Measurements from ENCODE around the gene CLCN6. TPM values are rescaled to one million over a fixed set of nuclear protein-coding genes. Genes with fewer than 3 reads are reported as not detected.

CLCN6 gene
- total and polyA plus RNA-seq, 2 of the 8 experiments (the other 6 are each of a cell fraction or from before 2014, with no cell fraction given), result 15.7 to 26.0 TPM

- TF ChIP-seq CHD7 (IDR thresholded peaks at IDR 0.05; ENCODE audit: insufficient replicate concordance, low read length) (no peak), ATF2 (IDR thresholded peaks at IDR 0.05; ENCODE audit: low read length) (0 out of 2 replicates have a peak, but pooled peaks have one; percentile 45), CHD2 (IDR thresholded peaks at IDR 0.05; ENCODE audit: low read length) (no peak), BRCA1 (IDR thresholded peaks at IDR 0.05; ENCODE audit: low read depth, low read length) (no peak), SUZ12 (IDR thresholded peaks at IDR 0.05; ENCODE audit: low read length) (no peak), SIN3A (conservative IDR thresholded peaks at IDR 0.05 in 1 of 2, IDR thresholded peaks at IDR 0.05 in 1 of 2; ENCODE audit: low read depth in 1 of 2, low read length in 2 of 2) (peak in 1 of 2 experiments; percentile 67; a peak in 1 of 4 replicates), EZH2 (IDR thresholded peaks at IDR 0.05; ENCODE audit: low read depth, low read length, severe bottlenecking) (no peak), EGR1 (IDR thresholded peaks at IDR 0.05; ENCODE audit: borderline replicate concordance, low read depth, low read length) (no peak), SIX5 (IDR thresholded peaks at IDR 0.05; ENCODE audit: low read depth, low read length) (no peak)
Observed at GRCh38 chr1:11787251-11787803, 18.7 kb upstream of the CLCN6 start (continued).
